Esophagus muscularis mucosa (tissue), 4 donors: Measurements from ENCODE around the gene PLBD2. TPM values are rescaled to one million over a fixed set of nuclear protein-coding genes. Genes with fewer than 3 reads are reported as not detected.

ENCODE experiments used
- DNase-seq: peaks from one replicate; pipeline ENCODE4 v3.0.0-alpha.2; 2017; ENCODE audit errors: extremely low spot score
- H3K27ac ChIP-seq, 4 donors: fragments of 200-600 bp; sonication (generic); replicated peaks in 1 of 4; 1 replicate in 3 of 4; 2 replicates in 1 of 4; pipeline ENCODE4 v1.5.1; 2016 to 2019; ENCODE audit warnings: mild to moderate bottlenecking in 1 of 4
- H3K27me3 ChIP-seq, 4 donors: fragments of 200-600 bp; sonication (generic); one replicate each; pipeline versions ENCODE4 v1.5.1 to v1.6.0; 2016 to 2019
- H3K36me3 ChIP-seq, 4 donors: fragments of 200-600 bp; sonication (generic); one replicate each; pipeline ENCODE4 v1.5.1; 2016 to 2019
- H3K4me1 ChIP-seq, 4 donors: fragments of 200-600 bp; sonication (generic); one replicate each; pipeline ENCODE4 v1.5.1; 2016 to 2019
- H3K4me3 ChIP-seq, 4 donors: fragments of 200-600 bp; sonication (generic); 1 replicate in 2 of 4; 2 replicates in 2 of 4; pipeline ENCODE4 v1.5.1; 2016 to 2019; ENCODE audit warnings: mild to moderate bottlenecking in 4 of 4, moderate library complexity in 1 of 4
- H3K9me3 ChIP-seq, 4 donors: fragments of 200-600 bp; sonication (generic); 1 replicate in 3 of 4; 2 replicates in 1 of 4; pipeline ENCODE4 v1.5.1; 2016 to 2019
- EP300 ChIP-seq: sonication (generic); formaldehyde crosslinking; IDR thresholded peaks from one replicate; pipeline ENCODE4 v1.6.1; 2017; ENCODE audit warnings: antibody characterized with exemption
- POLR2A ChIP-seq: fragments of 450-650 bp; IDR thresholded peaks from one replicate; pipeline ENCODE4 v1.6.1; 2017; ENCODE audit warnings: antibody characterized with exemption, moderate library complexity, mild to moderate bottlenecking, low read depth
- POLR2AphosphoS5 ChIP-seq, 2 donors: sonication (generic); formaldehyde crosslinking; IDR thresholded peaks; one replicate each; pipeline ENCODE4 v1.6.1; 2017; ENCODE audit warnings: antibody characterized with exemption in 2 of 2
- WGBS: methylation state at CpG from one replicate; pipeline ENCODE4 v1.1.5; 2018; 5-methylcytosine and 5-hydroxymethylcytosine counted together
- intact Hi-C: fragments of 100-400 bp; cut with DNase I; formaldehyde crosslinking; loops from one replicate; pipeline ENCODE4 v1.15.1; 2023
- total RNA-seq, 4 donors: library from RNA; depleted of rRNA; stranded (reverse); fragments of >200 nt; gene quantifications; one replicate each; pipeline versions ENCODE4 v1.1.0 to v1.2.1, GENCODE V29; 2016
- TF ChIP-seq, protein P1 (sequence below), 3 experiments: fragments of 200-600 bp in 2 of 3; fragments of 450-650 bp in 1 of 3; sonication (generic) in 2 of 3; IDR thresholded peaks; one replicate each; pipeline ENCODE4 v1.5.1; 2017 to 2019; ENCODE audit warnings: antibody characterized with exemption in 3 of 3, mild to moderate bottlenecking in 2 of 3, moderate library complexity in 1 of 3

The PLBD2 gene
- total RNA-seq, 4 donors from 2014 or later: 30.2 to 60.9 (median 33.1) TPM

GRCh38 chr12:113328368-113328889, 30.0 kb upstream of the PLBD2 start:
- H3K9me3 ChIP-seq: no peaks in the 10 kb centered on the region
- no peaks in the 10 kb centered on the region for H3K27me3 ChIP-seq
- 77% methylated on average over 5 of the region's 5 CpGs for WGBS
- no peak for DNase-seq
- intact Hi-C loops: no loop called here
- no peak overlapping the region for H3K4me3 ChIP-seq
- no peak overlapping the region for H3K27ac ChIP-seq
- TF ChIP-seq EP300: no peak
- H3K4me1 ChIP-seq: peaks cover 20 to 37% (median 30%) of the 10 kb centered on the region in 4 donors
- H3K36me3 ChIP-seq: peaks cover 5 to 35% (median 25%) of the 10 kb centered on the region in 4 donors

GRCh38 chr12:113329022-113329790, 29.2 kb upstream of the PLBD2 start:
- Histone ChIP-seq H3K9me3 (no peaks in the 10 kb centered on the region), H3K27me3 (no peaks in the 10 kb centered on the region), H3K4me3 (no peak overlapping the region), H3K36me3 (peaks cover 5 to 32% (median 25%) of the 10 kb centered on the region in 4 donors), H3K27ac (peak overlapping the region in 2 of 4 donors; percentile 4 to 8), H3K4me1 (peaks cover 26 to 45% (median 38%) of the 10 kb centered on the region in 4 donors)
- intact Hi-C loops: no loop called here
- TF ChIP-seq POLR2AphosphoS5 (IDR thresholded peaks at IDR 0.05) (no peak), POLR2A (no peak), EP300 (no peak)
- TF ChIP-seq, protein P1, sequence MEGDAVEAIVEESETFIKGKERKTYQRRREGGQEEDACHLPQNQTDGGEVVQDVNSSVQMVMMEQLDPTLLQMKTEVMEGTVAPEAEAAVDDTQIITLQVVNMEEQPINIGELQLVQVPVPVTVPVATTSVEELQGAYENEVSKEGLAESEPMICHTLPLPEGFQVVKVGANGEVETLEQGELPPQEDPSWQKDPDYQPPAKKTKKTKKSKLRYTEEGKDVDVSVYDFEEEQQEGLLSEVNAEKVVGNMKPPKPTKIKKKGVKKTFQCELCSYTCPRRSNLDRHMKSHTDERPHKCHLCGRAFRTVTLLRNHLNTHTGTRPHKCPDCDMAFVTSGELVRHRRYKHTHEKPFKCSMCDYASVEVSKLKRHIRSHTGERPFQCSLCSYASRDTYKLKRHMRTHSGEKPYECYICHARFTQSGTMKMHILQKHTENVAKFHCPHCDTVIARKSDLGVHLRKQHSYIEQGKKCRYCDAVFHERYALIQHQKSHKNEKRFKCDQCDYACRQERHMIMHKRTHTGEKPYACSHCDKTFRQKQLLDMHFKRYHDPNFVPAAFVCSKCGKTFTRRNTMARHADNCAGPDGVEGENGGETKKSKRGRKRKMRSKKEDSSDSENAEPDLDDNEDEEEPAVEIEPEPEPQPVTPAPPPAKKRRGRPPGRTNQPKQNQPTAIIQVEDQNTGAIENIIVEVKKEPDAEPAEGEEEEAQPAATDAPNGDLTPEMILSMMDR (IDR thresholded peaks at IDR 0.05): no peak
- WGBS: 92% methylated on average over 7 of the region's 9 CpGs
- DNase-seq: no peak

DNA sequence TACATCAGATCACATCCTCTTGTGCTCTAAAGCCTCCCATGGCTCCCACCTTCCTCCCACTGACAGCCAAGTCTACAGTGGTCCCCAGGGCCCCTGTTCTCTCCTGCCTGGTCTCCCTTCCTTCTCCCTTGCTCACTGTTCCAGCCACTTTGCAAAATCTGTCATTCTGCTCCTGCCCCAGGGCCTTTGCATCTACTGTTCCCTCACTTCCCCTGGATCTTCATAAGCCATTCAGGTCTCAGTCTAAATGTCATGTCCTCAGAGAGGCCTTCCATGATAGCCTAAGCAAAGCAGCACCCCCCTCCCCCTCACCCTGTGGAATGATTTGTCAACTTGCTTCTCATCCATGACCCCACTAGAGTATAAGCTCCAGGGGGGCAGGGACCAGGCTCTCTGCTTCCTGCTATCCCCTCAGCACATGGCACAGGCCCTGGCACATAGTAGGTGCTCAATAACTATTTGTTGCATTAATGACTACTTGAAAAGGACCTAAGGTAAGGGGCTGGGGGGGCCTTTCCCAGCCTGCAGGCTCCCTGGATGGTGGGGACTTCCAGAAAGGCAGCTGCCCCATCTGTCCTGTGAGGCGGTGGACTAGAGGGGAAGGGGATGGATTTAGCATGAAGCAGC, 28.5 kb upstream of the PLBD2 start:
- no peak for DNase-seq
- Histone ChIP-seq H3K27ac (no peak overlapping the region), H3K9me3 (no peaks in the 10 kb centered on the region), H3K4me1 (peaks cover 26 to 50% (median 42%) of the 10 kb centered on the region in 4 donors), H3K27me3 (no peaks in the 10 kb centered on the region), H3K4me3 (no peak overlapping the region), H3K36me3 (peaks cover 5 to 32% (median 25%) of the 10 kb centered on the region in 4 donors)
- intact Hi-C loops: no loop called here
- WGBS: 88% methylated on average over 1 of the region's 1 CpG
- TF ChIP-seq EP300 (no peak), POLR2A (no peak), POLR2AphosphoS5 (IDR thresholded peaks at IDR 0.05) (no peak)
- TF ChIP-seq, protein P1 (IDR thresholded peaks at IDR 0.05): no peak

GRCh38 chr12:113330505-113330904, 27.9 kb upstream of the PLBD2 start:
- TF ChIP-seq POLR2A (no peak), POLR2AphosphoS5 (IDR thresholded peaks at IDR 0.05) (no peak)
- TF ChIP-seq, protein P1 (IDR thresholded peaks at IDR 0.05): no peak
- Histone ChIP-seq H3K4me1 (peaks cover 26 to 55% (median 46%) of the 10 kb centered on the region in 4 donors), H3K27ac (no peak overlapping the region)

More at GRCh38 chr12:113330505-113330904, 27.9 kb upstream of the PLBD2 start:
- Histone ChIP-seq H3K27me3 (no peaks in the 10 kb centered on the region), H3K36me3 (peaks cover 5 to 32% (median 25%) of the 10 kb centered on the region in 4 donors), H3K9me3 (no peaks in the 10 kb centered on the region), H3K4me3 (no peak overlapping the region)
- WGBS: 100% methylated on average over 2 of the region's 2 CpGs
- DNase-seq: no peak
- intact Hi-C loops: no loop called here
